ENCODE measurements around the gene IL9R. TPM values are rescaled to one million over a fixed set of nuclear protein-coding genes. Genes with fewer than 3 reads are reported as not detected.

The IL9R gene, protein sequence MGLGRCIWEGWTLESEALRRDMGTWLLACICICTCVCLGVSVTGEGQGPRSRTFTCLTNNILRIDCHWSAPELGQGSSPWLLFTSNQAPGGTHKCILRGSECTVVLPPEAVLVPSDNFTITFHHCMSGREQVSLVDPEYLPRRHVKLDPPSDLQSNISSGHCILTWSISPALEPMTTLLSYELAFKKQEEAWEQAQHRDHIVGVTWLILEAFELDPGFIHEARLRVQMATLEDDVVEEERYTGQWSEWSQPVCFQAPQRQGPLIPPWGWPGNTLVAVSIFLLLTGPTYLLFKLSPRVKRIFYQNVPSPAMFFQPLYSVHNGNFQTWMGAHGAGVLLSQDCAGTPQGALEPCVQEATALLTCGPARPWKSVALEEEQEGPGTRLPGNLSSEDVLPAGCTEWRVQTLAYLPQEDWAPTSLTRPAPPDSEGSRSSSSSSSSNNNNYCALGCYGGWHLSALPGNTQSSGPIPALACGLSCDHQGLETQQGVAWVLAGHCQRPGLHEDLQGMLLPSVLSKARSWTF
- total RNA-seq, result 1 to 10 TPM in 6 of 7 donors, under 1 TPM in 1; 0.85 to 7.1 (median 3.7) TPM
- polyA plus RNA-seq, result 1 to 10 TPM; 1.9 to 4.3 (median 2.3) TPM
- long read RNA-seq, donor 1, result 0 reads
- long read RNA-seq, donor 2, result 0 reads

DNA sequence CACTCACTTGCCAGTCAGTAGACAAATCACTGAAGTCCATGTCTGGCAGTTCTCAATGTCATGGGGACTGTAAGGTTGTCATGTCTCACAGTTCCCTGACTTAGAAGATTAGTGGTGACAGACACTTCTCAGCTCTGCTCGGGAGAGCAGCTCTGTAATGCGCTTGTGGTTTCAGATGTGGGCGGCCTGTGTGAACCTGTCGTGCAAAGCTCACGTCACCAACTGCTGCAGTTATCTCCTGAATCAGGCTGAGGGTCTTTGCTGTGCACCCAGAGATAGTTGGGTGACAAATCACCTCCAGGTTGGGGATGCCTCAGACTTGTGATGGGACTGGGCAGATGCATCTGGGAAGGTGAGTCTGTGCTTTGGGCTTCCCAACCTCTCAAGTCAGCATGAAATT, at the start of gene IL9R:
TSS of gene IL9R (plus strand) at position 261 of the 400 bp plus-strand sequence. CDS start at position 325, 64 bp downstream.
- DNase-seq, result no peak
- Histone ChIP-seq H3K9me3 (no peaks in the 10 kb centered on the region), H3K27ac (no peak within 1 kb of the TSS), H3K4me1 (no peaks in the 10 kb centered on the region), H3K27me3 (replicated peaks in 1 of 7) (no peaks in the 10 kb centered on the region), H3K4me3 (no peak within 1 kb of the TSS), H3K36me3 (no peaks in the 10 kb centered on the region)
- WGBS, 5 donors, result 11 to 27% (median 26%) methylated on average over 5 of the region's 5 CpGs
- intact Hi-C loops (cut with DNase I; ENCODE audit: low total_unique reads), result no loop called here
- TF ChIP-seq POLR2AphosphoS5 (IDR thresholded peaks at IDR 0.05), result no peak
- no peak for TF ChIP-seq POLR2A (IDR thresholded peaks at IDR 0.05)
- TF ChIP-seq, protein P1, sequence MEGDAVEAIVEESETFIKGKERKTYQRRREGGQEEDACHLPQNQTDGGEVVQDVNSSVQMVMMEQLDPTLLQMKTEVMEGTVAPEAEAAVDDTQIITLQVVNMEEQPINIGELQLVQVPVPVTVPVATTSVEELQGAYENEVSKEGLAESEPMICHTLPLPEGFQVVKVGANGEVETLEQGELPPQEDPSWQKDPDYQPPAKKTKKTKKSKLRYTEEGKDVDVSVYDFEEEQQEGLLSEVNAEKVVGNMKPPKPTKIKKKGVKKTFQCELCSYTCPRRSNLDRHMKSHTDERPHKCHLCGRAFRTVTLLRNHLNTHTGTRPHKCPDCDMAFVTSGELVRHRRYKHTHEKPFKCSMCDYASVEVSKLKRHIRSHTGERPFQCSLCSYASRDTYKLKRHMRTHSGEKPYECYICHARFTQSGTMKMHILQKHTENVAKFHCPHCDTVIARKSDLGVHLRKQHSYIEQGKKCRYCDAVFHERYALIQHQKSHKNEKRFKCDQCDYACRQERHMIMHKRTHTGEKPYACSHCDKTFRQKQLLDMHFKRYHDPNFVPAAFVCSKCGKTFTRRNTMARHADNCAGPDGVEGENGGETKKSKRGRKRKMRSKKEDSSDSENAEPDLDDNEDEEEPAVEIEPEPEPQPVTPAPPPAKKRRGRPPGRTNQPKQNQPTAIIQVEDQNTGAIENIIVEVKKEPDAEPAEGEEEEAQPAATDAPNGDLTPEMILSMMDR (IDR thresholded peaks at IDR 0.05 in 8 of 11, conservative IDR thresholded peaks at IDR 0.05 in 3 of 11), result no peak

DNA sequence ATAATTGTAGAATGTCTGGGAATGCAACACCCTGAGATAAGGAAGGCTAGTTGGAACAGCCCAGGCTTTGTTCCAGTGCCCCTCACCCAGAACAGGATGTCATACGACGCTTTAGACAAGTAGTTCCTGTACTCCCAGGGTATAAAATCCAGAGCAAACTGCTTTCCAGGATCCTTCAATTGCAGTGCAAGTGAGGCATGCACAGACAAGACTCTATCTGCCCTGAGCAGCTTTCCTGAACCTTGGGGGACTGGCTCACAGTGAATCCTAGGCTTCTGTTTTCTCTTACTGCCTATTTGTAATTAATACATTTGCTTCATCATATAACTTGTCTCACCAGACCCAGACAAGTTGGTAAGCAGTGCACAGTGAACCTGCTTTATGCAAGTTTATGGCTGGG, 48.4 kb upstream of the IL9R start:
- TF ChIP-seq, protein P1 (IDR thresholded peaks at IDR 0.05 in 8 of 11, conservative IDR thresholded peaks at IDR 0.05 in 3 of 11), result no peak
- no peak for TF ChIP-seq POLR2AphosphoS5 (IDR thresholded peaks at IDR 0.05)
- no peak for TF ChIP-seq POLR2A (IDR thresholded peaks at IDR 0.05)
- no peaks in the 10 kb centered on the region for H3K27me3 ChIP-seq (replicated peaks in 1 of 7)
- no peak overlapping the region for H3K27ac ChIP-seq
- 55 to 78% (median 66%) methylated on average over 2 of the region's 2 CpGs for WGBS, 5 donors
- H3K4me3 ChIP-seq, result no peak overlapping the region
- no peaks in the 10 kb centered on the region for H3K4me1 ChIP-seq
- DNase-seq, result no peak
- peaks cover 0 to 20% (median 0%) of the 10 kb centered on the region in 6 donors for H3K36me3 ChIP-seq
- no peaks in the 10 kb centered on the region for H3K9me3 ChIP-seq
- intact Hi-C loops (cut with DNase I; ENCODE audit: low total_unique reads), result no loop called here

DNA sequence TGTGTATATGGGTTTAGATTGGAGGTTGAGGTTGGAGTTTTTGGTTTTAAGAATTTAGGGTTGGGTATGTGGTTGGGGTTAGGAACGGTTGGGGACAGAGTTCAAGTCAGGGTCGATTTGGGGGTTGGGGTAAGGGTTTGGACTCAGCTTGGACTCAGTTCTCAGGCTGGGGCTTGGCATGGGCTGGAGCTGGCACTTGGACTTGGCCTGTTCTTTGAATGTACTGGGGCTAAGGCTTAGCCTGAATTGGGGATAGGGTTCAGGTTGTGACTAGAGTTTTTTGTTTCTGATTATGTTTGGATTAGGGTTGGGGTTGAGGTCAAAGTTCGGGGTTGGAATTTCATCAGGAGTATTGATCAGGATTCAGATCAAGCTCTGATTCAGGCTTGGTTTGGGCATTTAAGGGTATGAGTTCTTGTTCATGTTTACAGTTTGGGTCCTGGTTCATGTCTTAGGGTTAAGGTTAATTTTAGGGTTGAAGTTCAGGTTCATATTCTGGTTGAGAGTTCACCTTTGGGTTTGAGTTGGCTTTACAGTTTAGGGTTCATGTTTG, 46.2 kb upstream of the IL9R start:
- peaks cover 0 to 4% (median 0%) of the 10 kb centered on the region in 8 donors for H3K9me3 ChIP-seq
- DNase-seq, result no peak
- H3K27ac ChIP-seq, result no peak overlapping the region
- peaks cover 0 to 3% (median 0%) of the 10 kb centered on the region in 6 donors for H3K36me3 ChIP-seq
- intact Hi-C loops (cut with DNase I; ENCODE audit: low total_unique reads), result no loop called here
- no peaks in the 10 kb centered on the region for H3K4me1 ChIP-seq
- H3K27me3 ChIP-seq (replicated peaks in 1 of 7), result no peaks in the 10 kb centered on the region
- TF ChIP-seq POLR2AphosphoS5 (IDR thresholded peaks at IDR 0.05) (no peak), POLR2A (IDR thresholded peaks at IDR 0.05) (no peak)
- TF ChIP-seq, protein P1 (IDR thresholded peaks at IDR 0.05 in 8 of 11, conservative IDR thresholded peaks at IDR 0.05 in 3 of 11), result no peak
- H3K4me3 ChIP-seq, result no peak overlapping the region
- WGBS, 5 donors, result 60 to 79% (median 65%) methylated on average over 3 of the region's 3 CpGs

DNA sequence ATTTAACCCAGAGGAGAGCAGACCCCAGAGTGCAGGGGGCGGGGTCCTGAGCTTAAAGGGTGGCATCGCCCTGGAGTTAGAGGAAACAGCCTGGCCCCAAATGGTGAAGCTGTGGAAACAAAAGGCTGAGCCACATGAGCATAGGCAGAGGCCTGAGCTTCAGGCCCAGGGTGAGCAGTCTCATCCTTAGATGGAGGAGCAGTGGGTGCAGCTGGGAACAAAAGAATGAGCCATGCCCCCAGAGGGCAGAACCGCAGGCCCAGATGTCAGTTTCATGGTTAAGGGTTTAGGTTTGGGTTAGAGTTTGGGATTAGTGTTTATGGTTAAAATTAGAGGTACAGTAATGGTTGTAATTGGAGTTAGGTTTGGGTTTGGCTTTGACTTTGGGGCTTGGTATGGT, 44.4 kb upstream of the IL9R start:
- no peak for DNase-seq
- 71 to 92% (median 86%) methylated on average over 3 of the region's 3 CpGs for WGBS, 5 donors
- Histone ChIP-seq H3K27ac (no peak overlapping the region), H3K9me3 (peaks cover 0 to 4% (median 0%) of the 10 kb centered on the region in 8 donors), H3K4me1 (no peaks in the 10 kb centered on the region), H3K36me3 (peaks cover 0 to 3% (median 0%) of the 10 kb centered on the region in 6 donors), H3K27me3 (replicated peaks in 1 of 7) (no peaks in the 10 kb centered on the region), H3K4me3 (no peak overlapping the region)
- TF ChIP-seq, protein P1 (IDR thresholded peaks at IDR 0.05 in 8 of 11, conservative IDR thresholded peaks at IDR 0.05 in 3 of 11), result no peak
- intact Hi-C loops (cut with DNase I; ENCODE audit: low total_unique reads), result no loop called here
